HAP-1 (cell line): ENCODE measurements around the gene NCOA1.

ENCODE experiments used
- DNase-seq, 2 experiments: peaks; one replicate each; pipeline ENCODE4 v3.0.0-alpha.2; 2016 to 2020; ENCODE audit warnings: low spot score in 2 of 2
- H3K27me3 ChIP-seq: fragments of 250-450 bp; sonication (Bioruptor Pico); 2 replicates; pipeline ENCODE4 v1.5.1; 2020; ENCODE audit warnings: low read depth, mild to moderate bottlenecking, moderate library complexity
- H3K36me3 ChIP-seq: fragments of 250-450 bp; sonication (Bioruptor Pico); replicated peaks from 2 replicates; pipeline ENCODE4 v1.5.1; 2020; ENCODE audit warnings: mild to moderate bottlenecking
- H3K4me1 ChIP-seq: fragments of 250-450 bp; sonication (Bioruptor Pico); 2 replicates; pipeline ENCODE4 v1.5.1; 2020; ENCODE audit warnings: mild to moderate bottlenecking
- H3K4me3 ChIP-seq: fragments of 250-450 bp; sonication (Bioruptor Pico); 2 replicates; pipeline ENCODE4 v1.5.1; 2020; ENCODE audit warnings: mild to moderate bottlenecking, moderate library complexity
- H3K9me3 ChIP-seq: fragments of 250-450 bp; sonication (Bioruptor Pico); 2 replicates; pipeline ENCODE4 v1.5.1; 2020; ENCODE audit warnings: mild to moderate bottlenecking, moderate library complexity
- in situ Hi-C: fragments of 300-500 bp; cut with MboI; formaldehyde crosslinking; loops from 3 replicates; pipeline ENCODE4 v1.14.3; 2020; ENCODE audit warnings: low sequenced_read_pairs, inconsistent platforms, mixed read lengths

The NCOA1 gene

DNA sequence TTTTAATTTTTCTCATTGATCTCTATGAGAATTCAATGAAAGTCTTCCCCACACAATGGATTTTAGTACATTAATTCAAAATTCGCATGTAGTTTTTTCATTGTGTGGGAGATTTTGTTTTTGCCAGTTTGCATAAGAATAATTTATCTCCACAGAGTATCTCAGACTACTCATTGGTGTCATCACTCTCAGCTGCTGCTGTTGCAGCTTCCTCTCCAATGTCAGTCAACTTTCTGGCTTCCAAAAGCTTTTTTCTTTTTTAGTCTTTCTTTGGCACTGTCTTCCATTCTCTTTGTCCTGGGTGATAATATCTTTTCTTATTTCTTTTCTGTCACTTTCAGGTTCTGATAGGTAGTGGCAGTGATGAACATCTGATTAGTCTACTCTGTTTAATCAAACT, 251.7 kb downstream of the NCOA1 start:
- DNase-seq = no peak
- in situ Hi-C loops = no loop called here
- Histone ChIP-seq H3K4me1 (peaks cover 3% of the 10 kb centered on the region), H3K4me3 (no peak overlapping the region), H3K9me3 (no peaks in the 10 kb centered on the region), H3K36me3 (no peaks in the 10 kb centered on the region), H3K27me3 (no peaks in the 10 kb centered on the region)

DNA sequence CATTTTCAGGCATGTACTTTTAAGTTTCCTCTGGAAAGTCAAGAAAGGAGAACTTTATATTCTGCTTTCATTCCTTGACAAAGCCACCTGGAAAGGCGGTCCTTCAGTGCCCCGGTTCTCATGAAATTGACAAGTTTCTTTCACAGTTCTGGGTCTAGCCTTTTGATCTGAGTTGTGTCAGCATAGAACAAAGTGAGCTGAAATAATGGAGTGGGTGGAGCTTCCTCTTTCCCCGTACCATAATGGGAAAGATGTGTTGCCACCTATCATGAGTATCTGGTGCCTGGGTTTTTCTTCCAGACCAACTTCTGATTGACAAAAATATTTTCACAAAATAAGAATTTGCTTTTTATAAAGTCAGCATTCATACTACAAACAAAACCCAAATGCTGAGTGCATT, 252.9 kb downstream of the NCOA1 start:
- Histone ChIP-seq H3K27me3 (no peaks in the 10 kb centered on the region), H3K9me3 (no peaks in the 10 kb centered on the region), H3K36me3 (no peaks in the 10 kb centered on the region), H3K4me3 (no peak overlapping the region), H3K4me1 (no peaks in the 10 kb centered on the region; the same call in 1 of the 2 replicates)
- in situ Hi-C loops = no loop called here
- no peak for DNase-seq

DNA sequence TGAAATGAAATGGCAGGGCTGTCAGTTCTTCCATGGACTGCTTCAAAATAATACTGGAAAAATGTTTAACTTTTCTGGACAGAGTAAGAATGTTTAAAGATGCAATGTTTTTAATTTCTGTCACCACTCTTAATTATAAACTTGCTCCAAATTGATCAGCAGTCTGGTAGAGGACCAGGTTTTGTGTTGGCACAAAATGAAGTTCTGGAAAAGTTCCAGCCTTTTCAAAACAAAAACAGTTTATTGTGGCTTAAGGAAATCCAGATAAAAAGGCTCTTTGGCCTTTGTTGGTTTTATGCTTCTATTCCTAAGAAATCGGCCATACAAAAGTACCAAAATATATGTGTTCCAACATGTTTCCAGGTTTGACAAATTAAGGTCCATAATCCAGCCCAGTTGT, 253.3 kb downstream of the NCOA1 start:
- DNase-seq = no peak
- no peaks in the 10 kb centered on the region; the same call in 1 of the 2 replicates for H3K4me1 ChIP-seq
- H3K27me3 ChIP-seq = no peaks in the 10 kb centered on the region
- no peak overlapping the region for H3K4me3 ChIP-seq
- H3K9me3 ChIP-seq = no peaks in the 10 kb centered on the region
- in situ Hi-C loops = no loop called here
- H3K36me3 ChIP-seq = no peaks in the 10 kb centered on the region

DNA sequence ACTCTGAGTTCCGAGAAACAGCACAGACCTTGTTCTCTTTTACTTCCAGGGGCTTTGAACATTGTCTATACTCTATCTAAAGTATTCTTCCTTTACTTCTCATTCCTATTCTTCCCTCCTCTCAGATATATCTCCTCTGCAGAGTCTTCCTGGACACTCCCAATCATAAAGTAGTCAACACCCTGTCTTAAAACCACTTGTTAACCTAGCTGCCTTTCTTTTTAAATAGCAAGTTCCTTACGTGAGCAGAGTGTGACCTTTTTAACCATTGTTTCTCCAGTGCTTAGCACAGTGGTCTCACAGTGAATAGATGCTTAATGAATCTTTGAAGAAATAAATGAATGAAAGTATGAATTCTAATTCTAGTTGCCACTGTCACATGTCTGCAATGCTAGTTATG, 254.8 kb downstream of the NCOA1 start:
- in situ Hi-C loops = no loop called here
- no peaks in the 10 kb centered on the region for H3K36me3 ChIP-seq
- DNase-seq = no peak
- H3K9me3 ChIP-seq = no peaks in the 10 kb centered on the region
- no peaks in the 10 kb centered on the region; the same call in 1 of the 2 replicates for H3K4me1 ChIP-seq
- no peak overlapping the region for H3K4me3 ChIP-seq
- no peaks in the 10 kb centered on the region for H3K27me3 ChIP-seq

DNA sequence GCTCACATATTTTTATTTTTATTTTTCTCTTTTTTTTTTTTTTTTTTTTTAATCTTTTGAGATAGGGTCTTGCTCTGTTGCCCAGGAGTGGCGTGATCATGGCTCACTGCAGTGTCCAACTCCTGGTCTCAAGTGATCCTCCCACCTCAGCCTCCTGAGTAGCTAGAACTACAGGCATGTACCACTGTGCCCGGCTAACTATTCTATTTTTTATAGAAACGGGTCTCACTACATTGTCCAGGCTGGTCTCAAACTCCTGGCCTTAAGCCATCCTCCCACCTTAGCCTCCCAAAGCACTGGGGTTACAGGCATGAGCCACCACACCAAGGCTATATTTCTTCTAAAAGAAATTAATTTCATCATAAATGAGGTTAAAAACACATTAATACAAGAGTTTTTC, 256.2 kb downstream of the NCOA1 start:
- H3K9me3 ChIP-seq = no peaks in the 10 kb centered on the region
- in situ Hi-C loops = no loop called here
- no peak for DNase-seq
- H3K36me3 ChIP-seq = no peaks in the 10 kb centered on the region
- H3K4me1 ChIP-seq = no peaks in the 10 kb centered on the region; the same call in 1 of the 2 replicates
- H3K27me3 ChIP-seq = no peaks in the 10 kb centered on the region
- H3K4me3 ChIP-seq = no peak overlapping the region

DNA sequence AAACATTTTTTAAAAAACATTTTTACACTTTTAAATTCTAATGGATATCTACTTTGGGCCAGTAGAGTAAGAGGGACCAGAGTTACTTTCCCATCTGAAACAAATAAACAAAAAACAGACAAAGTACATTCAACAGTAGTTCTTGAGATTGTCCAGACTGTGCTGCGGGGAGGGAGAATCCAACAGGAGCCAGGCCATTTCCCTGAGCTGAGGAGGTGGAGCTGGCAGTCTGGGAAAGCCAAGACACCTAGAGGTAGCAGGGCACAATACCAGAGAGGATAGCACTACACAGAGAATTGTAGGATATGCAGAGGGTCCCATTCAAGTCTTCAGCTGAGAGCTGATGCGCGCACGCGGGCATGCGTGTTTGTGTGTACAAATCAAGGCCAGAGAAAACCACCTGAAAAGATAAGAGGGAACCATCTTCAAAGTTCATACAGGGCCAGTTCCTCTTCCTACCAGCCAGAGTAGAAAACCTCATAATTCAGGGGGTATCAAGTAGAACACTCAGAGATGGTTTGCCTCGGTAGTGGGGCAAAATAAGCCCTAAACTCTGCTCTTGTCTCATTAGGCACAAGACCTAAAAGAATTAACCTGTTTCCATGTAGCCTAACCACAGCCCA, 258.1 kb downstream of the NCOA1 start:
- Histone ChIP-seq H3K9me3 (no peaks in the 10 kb centered on the region), H3K4me1 (no peaks in the 10 kb centered on the region; the same call in 1 of the 2 replicates), H3K36me3 (no peaks in the 10 kb centered on the region), H3K27me3 (no peaks in the 10 kb centered on the region), H3K4me3 (no peak overlapping the region)
- in situ Hi-C loops = no loop called here
- DNase-seq = no peak

DNA sequence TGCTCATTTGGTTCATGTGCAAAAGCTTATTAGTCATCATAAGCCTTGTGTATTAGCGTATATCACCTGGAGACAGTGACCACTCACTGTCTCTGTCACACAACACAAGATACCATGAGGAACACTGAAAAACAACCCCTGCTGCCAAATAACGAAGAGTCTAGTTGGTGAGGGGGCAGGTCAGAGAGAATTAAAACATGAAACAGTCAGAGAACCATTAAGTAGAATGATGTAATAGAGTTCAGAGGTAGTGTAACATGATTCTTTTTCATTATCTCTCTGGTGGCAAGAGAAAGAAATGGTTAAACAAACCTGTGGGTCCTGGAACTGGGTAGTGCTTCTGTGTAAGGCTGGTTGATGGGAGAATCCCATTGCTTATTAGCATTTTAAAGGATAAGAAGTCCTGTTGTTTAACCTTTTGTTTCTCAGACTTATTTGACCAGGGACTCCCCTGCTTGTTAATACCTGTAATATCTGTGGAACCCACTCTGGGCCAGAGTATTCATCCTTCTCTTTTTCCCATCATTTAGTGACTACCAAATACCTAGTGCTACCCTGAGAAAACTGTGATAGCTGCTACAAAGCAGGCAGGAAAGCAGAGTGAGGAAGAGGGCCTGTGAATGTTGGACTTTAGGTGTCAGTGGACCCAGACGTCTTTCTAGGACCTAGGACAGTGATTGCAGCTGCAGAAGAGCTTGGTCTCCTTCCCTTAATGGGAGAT, 264.1 kb downstream of the NCOA1 start:
- H3K27me3 ChIP-seq = no peaks in the 10 kb centered on the region
- no peak overlapping the region for H3K4me3 ChIP-seq
- no peak for DNase-seq
- no peaks in the 10 kb centered on the region; the same call in 1 of the 2 replicates for H3K36me3 ChIP-seq
- in situ Hi-C loops = no loop called here
- H3K9me3 ChIP-seq = no peaks in the 10 kb centered on the region
- H3K4me1 ChIP-seq = peaks cover 5% of the 10 kb centered on the region; the same call in 1 of the 2 replicates

DNA sequence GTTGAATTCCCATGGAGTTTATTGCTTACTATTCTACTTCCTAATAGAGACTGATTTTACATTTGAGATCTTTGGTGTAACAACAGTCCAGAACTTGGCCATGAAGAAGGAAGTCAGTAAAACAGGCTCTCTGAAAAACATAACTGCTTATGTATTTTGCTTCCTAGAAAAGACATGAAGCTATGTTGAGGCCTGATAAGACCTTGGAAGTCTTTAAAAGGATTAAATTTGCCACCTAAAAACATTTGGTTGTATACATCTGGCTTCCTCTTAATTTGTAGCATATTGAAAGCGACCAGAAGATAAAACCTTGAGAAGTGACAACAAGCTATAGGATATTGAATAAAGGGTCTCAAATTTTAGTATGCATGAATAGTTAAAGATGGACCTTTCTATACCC, 265.7 kb downstream of the NCOA1 start:
- in situ Hi-C loops = no loop called here
- H3K36me3 ChIP-seq = no peaks in the 10 kb centered on the region; the same call in 1 of the 2 replicates

DNA sequence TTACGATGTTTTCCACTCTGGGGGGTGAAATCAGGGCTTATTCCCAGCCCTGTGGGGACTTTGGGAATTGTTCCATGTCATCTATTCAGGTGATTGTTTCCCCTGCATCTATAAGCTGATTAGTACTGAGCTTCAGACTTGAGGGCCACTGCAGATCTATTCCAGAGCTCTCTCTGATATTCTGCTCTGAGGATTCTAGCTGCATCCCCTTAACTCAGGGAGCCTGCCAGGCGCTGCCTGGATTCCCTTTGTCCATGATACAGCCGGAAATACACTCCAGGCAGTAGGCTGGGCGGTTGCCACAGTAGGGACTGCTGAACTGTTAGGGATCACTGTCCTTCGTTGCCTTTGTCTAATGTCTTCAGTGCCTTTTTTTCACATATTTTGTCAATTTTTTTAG, 270.8 kb downstream of the NCOA1 start:
- DNase-seq = no peak
- in situ Hi-C loops = no loop called here
- Histone ChIP-seq H3K4me1 (no peaks in the 10 kb centered on the region), H3K9me3 (no peaks in the 10 kb centered on the region), H3K36me3 (no peaks in the 10 kb centered on the region; the same call in 1 of the 2 replicates), H3K27me3 (no peaks in the 10 kb centered on the region), H3K4me3 (no peak overlapping the region)

More for the DNA sequence above, 265.7 kb downstream of the NCOA1 start:
- Histone ChIP-seq H3K4me1 (peaks cover 5% of the 10 kb centered on the region; the same call in 1 of the 2 replicates), H3K9me3 (no peaks in the 10 kb centered on the region), H3K27me3 (no peaks in the 10 kb centered on the region), H3K4me3 (no peak overlapping the region)
- DNase-seq = no peak

DNA sequence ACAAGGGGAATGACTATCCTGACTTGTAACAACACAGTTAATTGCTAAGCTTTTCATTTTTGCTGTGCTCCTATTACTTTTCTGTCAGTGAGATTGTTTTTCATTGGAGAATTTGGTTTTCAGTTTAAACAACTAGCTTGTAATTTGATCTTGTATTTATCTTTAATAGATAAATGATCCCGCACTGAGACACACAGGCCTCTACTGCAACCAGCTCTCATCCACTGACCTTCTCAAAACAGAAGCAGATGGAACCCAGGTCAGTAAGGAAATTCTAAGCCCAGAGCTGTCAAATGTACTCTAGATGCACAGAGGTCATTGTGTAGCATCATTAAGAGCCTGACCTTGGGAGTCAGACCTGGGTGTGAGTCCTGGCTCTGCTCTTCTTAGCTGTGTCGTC, 271.5 kb downstream of the NCOA1 start:
- DNase-seq = no peak
- in situ Hi-C loops = no loop called here
- no peaks in the 10 kb centered on the region for H3K27me3 ChIP-seq

DNA sequence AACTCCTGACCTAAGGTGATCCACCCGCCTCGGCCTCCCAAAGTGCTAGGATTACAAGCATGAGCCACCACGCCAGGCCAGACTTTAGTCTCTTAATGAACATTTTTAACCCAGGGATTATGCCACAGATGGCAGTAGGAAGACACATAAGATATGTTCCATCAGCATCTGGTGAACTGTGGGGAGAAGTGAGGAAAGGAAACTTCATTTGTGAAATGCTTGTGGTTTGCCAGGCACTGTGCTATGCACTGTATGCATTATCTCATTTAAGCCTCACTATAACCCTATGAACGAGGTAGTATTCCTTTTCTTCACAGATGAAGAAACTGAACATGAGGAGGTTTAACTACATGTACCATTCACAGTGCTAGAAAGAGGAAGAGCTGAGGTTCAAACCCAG, 272.8 kb downstream of the NCOA1 start:
- Histone ChIP-seq H3K9me3 (no peaks in the 10 kb centered on the region), H3K36me3 (no peaks in the 10 kb centered on the region; the same call in 1 of the 2 replicates), H3K4me3 (no peak overlapping the region), H3K27me3 (no peaks in the 10 kb centered on the region), H3K4me1 (no peaks in the 10 kb centered on the region)
- no peak for DNase-seq
- in situ Hi-C loops = no loop called here

More for the DNA sequence above, 271.5 kb downstream of the NCOA1 start:
- H3K9me3 ChIP-seq = no peaks in the 10 kb centered on the region
- H3K4me3 ChIP-seq = no peak overlapping the region
- no peaks in the 10 kb centered on the region for H3K4me1 ChIP-seq
- no peaks in the 10 kb centered on the region; the same call in 1 of the 2 replicates for H3K36me3 ChIP-seq

DNA sequence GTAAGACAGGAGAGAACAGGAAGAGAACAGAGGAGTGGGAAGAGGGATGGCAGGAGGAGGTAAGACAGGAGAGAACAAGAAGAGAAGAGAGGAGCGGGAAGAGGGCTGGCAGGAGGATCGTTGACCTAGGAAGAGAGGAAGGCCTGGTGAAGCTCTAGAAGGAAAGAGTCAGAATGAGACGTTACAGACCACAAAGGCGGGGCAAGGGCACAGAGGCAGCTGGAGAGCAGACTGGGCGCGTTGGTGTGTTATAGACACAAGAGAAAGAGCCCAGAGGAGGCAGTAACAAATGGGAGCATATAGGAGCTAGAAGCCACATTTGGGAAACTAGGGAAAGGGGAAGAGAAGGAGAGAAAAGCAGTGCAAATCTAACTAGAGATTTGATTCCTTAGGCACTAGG, 275.6 kb downstream of the NCOA1 start:
- no peak for DNase-seq
- H3K4me1 ChIP-seq = no peaks in the 10 kb centered on the region
- H3K9me3 ChIP-seq = no peaks in the 10 kb centered on the region
- no peak overlapping the region for H3K4me3 ChIP-seq
- H3K27me3 ChIP-seq = no peaks in the 10 kb centered on the region
- no peaks in the 10 kb centered on the region for H3K36me3 ChIP-seq
- in situ Hi-C loops = no loop called here

DNA sequence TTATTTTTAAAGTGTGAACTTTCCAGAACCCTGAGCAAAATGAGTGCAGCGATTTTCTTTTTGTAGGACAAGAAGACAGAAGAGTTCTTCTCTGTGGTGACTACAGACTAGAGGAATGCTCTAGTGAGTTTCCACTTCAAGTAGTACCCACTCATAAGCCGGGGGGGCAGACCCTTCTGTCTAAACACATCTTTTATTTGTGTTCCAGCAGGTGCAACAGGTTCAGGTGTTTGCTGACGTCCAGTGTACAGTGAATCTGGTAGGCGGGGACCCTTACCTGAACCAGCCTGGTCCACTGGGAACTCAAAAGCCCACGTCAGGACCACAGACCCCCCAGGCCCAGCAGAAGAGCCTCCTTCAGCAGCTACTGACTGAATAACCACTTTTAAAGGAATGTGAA, 277.0 kb downstream of the NCOA1 start:
- in situ Hi-C loops = no loop called here

DNA sequence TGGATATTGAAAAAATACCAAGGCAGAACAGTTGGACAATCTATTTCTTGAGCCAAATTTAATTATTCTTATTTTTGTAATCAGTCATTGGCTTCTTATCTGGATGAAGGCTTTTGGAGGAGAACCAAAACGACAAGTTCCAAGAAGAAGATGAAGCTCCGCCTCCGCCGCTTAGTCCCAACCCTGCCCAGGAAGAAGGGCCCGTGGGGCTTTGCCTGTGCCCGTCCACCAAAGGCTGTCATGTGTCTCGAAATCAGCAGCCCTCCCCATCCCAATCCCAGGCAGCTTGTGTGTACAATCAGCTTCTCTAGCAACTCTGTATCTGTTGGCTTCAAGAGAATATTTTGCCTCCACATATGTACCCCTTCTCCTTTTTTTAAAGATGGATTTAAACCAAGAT, 277.5 kb downstream of the NCOA1 start:
- Histone ChIP-seq H3K36me3 (no peaks in the 10 kb centered on the region), H3K9me3 (no peaks in the 10 kb centered on the region), H3K4me1 (no peaks in the 10 kb centered on the region), H3K27me3 (no peaks in the 10 kb centered on the region), H3K4me3 (no peak overlapping the region)
- in situ Hi-C loops = no loop called here
- DNase-seq = no peak

More for the DNA sequence above, 277.0 kb downstream of the NCOA1 start:
- no peak for DNase-seq
- Histone ChIP-seq H3K4me1 (no peaks in the 10 kb centered on the region), H3K9me3 (no peaks in the 10 kb centered on the region), H3K4me3 (no peak overlapping the region), H3K36me3 (no peaks in the 10 kb centered on the region), H3K27me3 (no peaks in the 10 kb centered on the region)
